Thymus (tissue), 11 donors: ENCODE measurements around the gene SLC15A1. TPM values are rescaled to one million over a fixed set of nuclear protein-coding genes. Genes with fewer than 3 reads are reported as not detected.
"Not testable (repeated sequence)": the region's sequence is repeated elsewhere in the genome, so short reads cannot be mapped to it uniquely, and the experiment has no call there.

ENCODE experiments used
- DNase-seq, 9 donors: peaks; one replicate each; pipeline ENCODE4 v3.0.0-alpha.2; 2013; ENCODE audit warnings: low spot score in 9 of 9, low read depth in 6 of 9, missing footprints in 1 of 9
- H3K27ac ChIP-seq, 2 donors: one replicate each; pipeline ENCODE4 v1.5.1; 2013; ENCODE audit warnings: control low read depth in 1 of 2, low read depth in 1 of 2, low read length in 1 of 2, mild to moderate bottlenecking in 1 of 2, moderate library complexity in 1 of 2
- H3K27me3 ChIP-seq, 2 donors: one replicate each; pipeline ENCODE4 v1.5.1; 2013; ENCODE audit warnings: low read length in 1 of 2; ENCODE audit not compliant: control insufficient read depth in 2 of 2, insufficient read depth in 1 of 2
- H3K36me3 ChIP-seq, 2 donors: one replicate each; pipeline ENCODE4 v1.5.1; 2013; ENCODE audit warnings: low read length in 1 of 2, mild to moderate bottlenecking in 1 of 2, moderate library complexity in 1 of 2; ENCODE audit not compliant: control insufficient read depth in 2 of 2, insufficient read depth in 2 of 2
- H3K4me1 ChIP-seq, 2 donors: one replicate each; pipeline ENCODE4 v1.5.1; 2013; ENCODE audit warnings: low read length in 2 of 2; ENCODE audit not compliant: control insufficient read depth in 2 of 2, insufficient read depth in 2 of 2
- H3K4me3 ChIP-seq, 2 donors: one replicate each; pipeline ENCODE4 v1.5.1; 2013; ENCODE audit warnings: low read length in 2 of 2, control low read depth in 1 of 2, mild to moderate bottlenecking in 1 of 2
- H3K9me3 ChIP-seq, 2 donors: one replicate each; pipeline ENCODE4 v1.5.1; 2013; ENCODE audit warnings: low read length in 1 of 2, mild to moderate bottlenecking in 1 of 2; ENCODE audit not compliant: control insufficient read depth in 2 of 2, insufficient read depth in 1 of 2
- WGBS: extraction: QIAGEN DNeasy Blood & Tissue Kit; methylation state at CpG from one replicate; pipeline ENCODE4 v1.1.7; 2013; 5-methylcytosine and 5-hydroxymethylcytosine counted together
- polyA plus RNA-seq: library from polyadenylated mRNA; stranded (reverse); fragments of 200-250 nt; gene quantifications from one replicate; pipeline ENCODE4 v1.2.3, GENCODE V29; 2013
- total RNA-seq: library from RNA; stranded (reverse); fragments of 120-200 nt; gene quantifications from one replicate; pipeline ENCODE4 v1.2.4, GENCODE V29; 2013
- donor health status: healthy.

The SLC15A1 gene
- total and polyA plus RNA-seq, 2 donors = 0.80 to 1.2 TPM

GRCh38 chr13:98765996-98766519 lies 13.6 kb upstream of the SLC15A1 start:
- no peak for DNase-seq
- 95% methylated on average over 8 of the region's 8 CpGs for WGBS
- Histone ChIP-seq H3K36me3 (no peaks in the 10 kb centered on the region), H3K9me3 (peaks cover 0 to under 1% of the 10 kb centered on the region in 2 donors), H3K4me3 (no peak overlapping the region), H3K4me1 (no peaks in the 10 kb centered on the region), H3K27me3 (no peaks in the 10 kb centered on the region), H3K27ac (no peak overlapping the region)

GRCh38 chr13:98761986-98762616 lies 9.6 kb upstream of the SLC15A1 start:
- H3K36me3 ChIP-seq = no peaks in the 10 kb centered on the region
- no peak overlapping the region for H3K4me3 ChIP-seq
- WGBS = 93% methylated on average over 15 of the region's 15 CpGs
- no peak for DNase-seq
- H3K9me3 ChIP-seq = peaks cover 0 to 6% of the 10 kb centered on the region in 2 donors
- no peak overlapping the region for H3K27ac ChIP-seq
- H3K4me1 ChIP-seq = no peaks in the 10 kb centered on the region
- H3K27me3 ChIP-seq = peaks cover 0 to 2% of the 10 kb centered on the region in 2 donors

- no peaks in the 10 kb centered on the region for H3K36me3 ChIP-seq
Observed at GRCh38 chr13:98761126-98761985, 8.9 kb upstream of the SLC15A1 start.

GRCh38 chr13:98755729-98756128 lies 3.3 kb upstream of the SLC15A1 start:
- H3K36me3 ChIP-seq = no peaks in the 10 kb centered on the region
- no peak overlapping the region for H3K27ac ChIP-seq
- no peaks in the 10 kb centered on the region for H3K4me1 ChIP-seq
- H3K9me3 ChIP-seq = peaks cover 2 to 3% of the 10 kb centered on the region in 2 donors
- H3K4me3 ChIP-seq = no peak overlapping the region
- DNase-seq = no peak
- H3K27me3 ChIP-seq = peaks cover 19 to 37% of the 10 kb centered on the region in 2 donors
- WGBS = 90% methylated on average over 9 of the region's 9 CpGs

More at GRCh38 chr13:98761126-98761985, 8.9 kb upstream of the SLC15A1 start:
- H3K27me3 ChIP-seq = peaks cover 0 to 2% of the 10 kb centered on the region in 2 donors
- peak in 1 of 9 donors; percentile 15 for DNase-seq
- no peak overlapping the region for H3K27ac ChIP-seq
- no peaks in the 10 kb centered on the region for H3K4me1 ChIP-seq
- H3K4me3 ChIP-seq = no peak overlapping the region
- H3K9me3 ChIP-seq = peaks cover 0 to 6% of the 10 kb centered on the region in 2 donors
- 85% methylated on average over 15 of the region's 15 CpGs for WGBS

- H3K27ac ChIP-seq = no peak overlapping the region
- DNase-seq = no peak
- 82% methylated on average over 2 of the region's 2 CpGs for WGBS
- peaks cover 0 to 3% of the 10 kb centered on the region in 2 donors for H3K9me3 ChIP-seq
- H3K4me3 ChIP-seq = no peak overlapping the region
- peaks cover 25 to 43% of the 10 kb centered on the region in 2 donors for H3K27me3 ChIP-seq
- no peaks in the 10 kb centered on the region for H3K36me3 ChIP-seq
- no peaks in the 10 kb centered on the region for H3K4me1 ChIP-seq
Observed at GRCh38 chr13:98755116-98755515, 2.6 kb upstream of the SLC15A1 start.

DNA sequence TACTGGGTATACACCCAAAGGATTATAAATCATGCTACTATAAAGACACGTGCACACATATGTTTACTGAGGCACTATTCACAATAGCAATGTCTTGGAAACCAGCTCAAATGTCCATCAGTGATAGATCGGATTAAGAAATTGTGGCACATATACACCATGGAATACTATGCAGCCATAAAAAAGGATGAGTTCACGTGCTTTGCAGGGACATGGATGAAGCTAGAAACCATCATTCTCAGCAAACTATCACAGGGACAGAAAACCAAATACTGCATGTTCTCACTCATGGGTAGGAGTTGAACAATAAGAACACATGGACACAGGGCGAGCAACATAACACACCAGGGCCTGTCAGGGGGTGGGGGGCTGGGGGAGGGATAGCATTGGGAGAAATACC lies 2.0 kb upstream of the SLC15A1 start:
- H3K27me3 ChIP-seq = peaks cover 25 to 49% of the 10 kb centered on the region in 2 donors
- H3K4me3 ChIP-seq, H3K4me1 ChIP-seq, H3K27ac ChIP-seq, DNase-seq, H3K9me3 ChIP-seq, H3K36me3 ChIP-seq: not testable (repeated sequence)
- 95% methylated on average over 4 of the region's 4 CpGs for WGBS

DNA sequence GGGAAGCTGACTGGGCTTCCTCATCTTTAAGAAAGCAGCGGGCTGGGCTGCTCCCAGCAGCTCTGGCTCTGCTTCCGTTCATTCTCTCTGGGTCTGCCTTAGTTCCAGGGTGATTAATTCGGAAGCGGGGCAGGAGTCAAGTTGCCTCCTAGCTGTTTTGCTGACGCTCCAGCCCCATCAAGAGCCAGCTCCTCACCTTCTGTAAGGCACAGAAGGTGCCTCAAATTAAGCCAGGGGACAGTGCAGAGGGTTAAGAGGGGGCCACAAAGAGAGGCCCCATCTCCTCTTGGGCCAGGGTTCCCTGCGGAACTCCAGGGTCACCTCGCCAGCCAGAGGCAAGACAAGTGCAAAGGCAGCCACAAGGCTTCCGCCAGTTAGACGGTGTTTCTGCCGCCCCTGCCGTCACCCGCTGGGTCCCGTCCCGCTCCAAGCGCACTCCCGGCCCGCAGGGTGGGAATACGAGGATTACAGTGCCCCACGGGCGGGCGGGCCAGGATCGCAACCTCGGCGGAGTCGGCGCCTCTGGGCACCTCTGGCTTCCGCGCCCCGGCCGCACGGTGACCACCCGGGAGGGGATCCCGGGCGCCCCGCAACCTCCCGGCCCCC lies 508 bp downstream of the SLC15A1 start:
- peaks cover 25 to 60% of the 10 kb centered on the region in 2 donors for H3K27me3 ChIP-seq
- H3K36me3 ChIP-seq = no peaks in the 10 kb centered on the region
- no peak overlapping the region for H3K4me3 ChIP-seq
- H3K4me1 ChIP-seq = no peaks in the 10 kb centered on the region
- no peak overlapping the region for H3K27ac ChIP-seq
- H3K9me3 ChIP-seq = peaks cover 0 to 3% of the 10 kb centered on the region in 2 donors
- no peak for DNase-seq
- WGBS = 6% methylated on average over 36 of the region's 36 CpGs

DNA sequence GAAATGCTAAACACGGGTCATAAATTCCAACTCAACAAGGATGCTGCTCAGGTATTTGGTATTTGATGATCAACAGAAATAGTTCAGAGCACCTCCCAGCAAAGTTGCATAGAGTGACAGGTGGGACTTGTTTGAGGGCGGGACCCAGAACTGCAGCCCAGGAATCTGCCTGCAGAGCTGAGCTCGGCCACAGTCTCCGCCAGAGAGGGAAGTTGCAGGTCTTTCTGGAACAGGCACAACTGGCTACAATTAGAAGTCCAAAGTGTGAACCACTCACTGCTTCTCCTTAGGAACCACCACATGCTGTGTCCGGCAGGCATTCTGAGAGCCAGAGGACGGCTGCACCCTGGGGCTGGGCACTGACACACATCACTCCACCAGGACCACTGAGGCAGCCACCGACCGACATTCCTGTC lies 1.1 kb downstream of the SLC15A1 start:
- Histone ChIP-seq H3K4me1 (no peaks in the 10 kb centered on the region), H3K4me3 (no peak overlapping the region), H3K36me3 (no peaks in the 10 kb centered on the region), H3K27ac (no peak overlapping the region), H3K9me3 (peaks cover 0 to 3% of the 10 kb centered on the region in 2 donors), H3K27me3 (peaks cover 25 to 60% of the 10 kb centered on the region in 2 donors)
- 35% methylated on average over 8 of the region's 8 CpGs for WGBS
- DNase-seq = no peak
